ENCODE measurements around the gene MND1. TPM values are rescaled to one million over a fixed set of nuclear protein-coding genes. Genes with fewer than 3 reads are reported as not detected.
A peak's percentile ranks its signal among the peaks of the same experiment; 100 is the strongest.
"Not testable (repeated sequence)": the region's sequence is repeated elsewhere in the genome, so short reads cannot be mapped to it uniquely, and the experiment has no call there.

MND1 gene
- total RNA-seq, 2 experiments from 2014 or later: 29.1 to 31.8 TPM

DNA sequence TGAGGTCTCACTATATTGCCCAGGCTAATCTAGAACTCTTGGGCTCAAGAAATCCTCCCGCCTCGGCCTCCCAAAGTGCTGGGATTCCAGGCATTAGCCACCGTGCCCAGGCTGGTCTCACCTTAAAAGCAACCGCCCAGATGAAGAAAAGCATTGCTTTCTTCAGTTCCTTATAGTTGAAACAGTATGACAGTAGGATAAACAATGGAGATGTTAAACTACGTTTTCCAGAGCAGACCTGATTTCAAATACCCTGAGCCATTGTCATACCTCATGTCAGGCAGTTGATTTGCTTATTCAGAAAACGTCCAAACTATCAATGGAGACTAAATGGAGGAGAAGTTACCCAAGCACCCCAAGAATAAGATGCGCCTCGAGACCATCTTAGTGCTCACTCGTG, 95.3 kb downstream of the MND1 start:
- POLR2A ChIA-PET: interaction anchor here (0.7 to 4.1 kb wide), 3 partner anchors 8 to 82 kb away, joined by 3 to 39 read pairs (median 3); partner anchors contain the start of gene TMEM131L

DNA sequence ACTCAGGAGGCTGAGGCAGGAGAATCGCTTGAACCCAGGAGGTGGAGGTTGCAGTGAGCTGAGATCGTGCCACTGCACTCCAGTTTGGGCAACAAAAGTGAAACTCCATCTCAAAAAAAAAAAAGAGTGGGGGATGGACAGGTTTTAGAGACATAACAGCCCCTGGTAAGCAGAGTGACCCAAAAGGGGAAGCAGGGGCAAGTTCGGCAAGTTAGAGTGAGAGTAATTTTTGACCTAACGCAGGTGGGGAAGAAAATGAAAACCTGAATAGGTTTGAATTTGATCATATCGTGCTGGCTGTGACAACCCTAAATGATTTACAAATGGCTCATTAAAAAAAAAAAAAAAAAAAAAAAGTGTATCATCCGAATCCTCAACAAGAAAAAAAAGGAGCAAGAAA, 96.0 kb downstream of the MND1 start:
- Mint-ChIP-seq H3K27me3 (no peaks in the 10 kb centered on the region), H3K4me3 (peak overlapping the region; percentile 28), H3K9me3 (no peaks in the 10 kb centered on the region), H3K4me1 (peaks cover 35% of the 10 kb centered on the region), H3K27ac (no peak overlapping the region), H3K36me3 (peaks cover 2% of the 10 kb centered on the region)
- POLR2A ChIA-PET: interaction anchor here (0.7 to 4.1 kb wide), 2 partner anchors 14 to 26 kb away, joined by 4 to 39 read pairs; partner anchors contain the start of gene TMEM131L
- ATAC-seq (ENCODE audit: low read depth) (no peak), DNase-seq (no peak)

More for the DNA sequence above, 95.3 kb downstream of the MND1 start:
- no peaks in the 10 kb centered on the region for H3K27me3 Mint-ChIP-seq
- H3K36me3 Mint-ChIP-seq: peaks cover 2% of the 10 kb centered on the region
- peak; percentile 3 for ATAC-seq (ENCODE audit: low read depth)
- DNase-seq: no peak
- peak overlapping the region; percentile 70 for H3K27ac Mint-ChIP-seq
- H3K9me3 Mint-ChIP-seq: no peaks in the 10 kb centered on the region
- peak overlapping the region; percentile 81 for H3K4me3 Mint-ChIP-seq
- H3K4me1 Mint-ChIP-seq: peaks cover 36% of the 10 kb centered on the region

DNA sequence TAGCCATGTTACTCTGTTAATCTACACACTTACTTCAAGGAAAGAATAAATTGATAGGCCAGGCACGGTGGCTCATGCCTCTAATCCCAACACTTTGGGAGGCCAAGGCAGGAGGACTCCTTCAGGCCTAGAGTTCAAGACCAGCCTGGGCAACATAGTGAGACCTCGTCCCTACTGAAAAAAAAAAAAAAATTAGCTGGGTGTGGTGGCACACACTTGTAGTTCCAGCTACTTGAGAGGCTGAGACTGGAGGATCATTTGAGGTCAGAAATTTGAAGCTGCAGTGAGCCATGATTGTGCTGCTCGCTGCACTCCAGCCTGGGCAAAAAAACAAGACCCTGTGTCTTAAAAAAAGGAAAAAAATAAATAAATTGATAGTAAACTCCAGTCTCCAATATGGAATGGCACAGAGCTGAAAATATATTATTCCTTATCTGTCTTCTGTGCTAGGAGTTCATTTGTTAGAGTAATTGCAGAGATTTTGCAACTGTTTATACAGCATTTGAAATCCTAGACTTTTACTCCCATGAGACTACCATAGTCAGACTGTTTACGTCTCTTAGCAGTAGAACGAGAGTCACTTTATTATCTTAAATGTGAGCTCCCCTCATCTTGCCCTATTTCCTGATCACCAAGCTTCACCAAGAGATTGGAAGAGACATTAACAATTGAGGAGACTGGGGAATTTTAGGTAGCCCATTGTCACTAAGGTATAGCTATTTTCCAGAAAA, 102.9 kb downstream of the MND1 start:
- Mint-ChIP-seq H3K27me3 (no peaks in the 10 kb centered on the region), H3K36me3 (no peaks in the 10 kb centered on the region), H3K27ac (no peak overlapping the region), H3K4me1 (peaks cover 22% of the 10 kb centered on the region), H3K9me3 (no peaks in the 10 kb centered on the region), H3K4me3 (no peak overlapping the region)
- POLR2A ChIA-PET: interaction anchor here (0.8 to 3.7 kb wide), 3 partner anchors 8 to 22 kb away, joined by 3 to 32 read pairs (median 3); partner anchors contain the start of gene TMEM131L
- ATAC-seq (ENCODE audit: low read depth) (no peak), DNase-seq (no peak)

DNA sequence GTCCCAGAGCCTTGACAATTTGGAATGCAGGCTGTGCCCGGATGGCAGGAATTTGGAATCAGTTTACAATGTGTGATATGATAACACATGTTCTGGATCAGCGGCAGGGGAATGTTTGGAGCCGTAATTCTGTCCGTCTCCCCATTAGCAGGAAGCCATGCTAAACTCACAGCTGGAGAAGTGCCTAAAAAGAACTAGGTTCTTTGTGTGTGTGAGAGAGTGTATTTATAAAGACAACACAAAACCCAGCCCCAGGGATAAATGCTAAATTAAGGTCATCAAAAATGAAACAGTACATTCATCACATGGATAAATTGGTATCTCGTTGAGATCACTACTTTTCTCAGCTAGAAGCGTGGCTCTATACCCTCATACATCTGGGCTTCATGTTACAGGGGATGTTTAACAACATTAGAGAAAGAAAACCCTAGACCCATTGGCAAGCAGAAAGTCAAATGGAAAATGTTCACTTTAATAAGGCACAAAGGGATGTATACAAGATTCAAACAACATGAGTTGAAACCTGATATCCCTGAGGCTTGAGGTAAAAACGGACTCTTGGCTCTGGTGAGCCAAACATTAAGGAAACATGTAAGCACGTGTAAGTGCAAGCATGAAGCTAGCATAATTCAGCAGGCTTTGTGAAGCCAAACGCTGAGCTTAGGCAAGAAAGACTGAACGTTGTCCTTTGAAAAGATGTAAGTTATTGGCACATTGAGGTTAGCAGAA, 103.7 kb downstream of the MND1 start:
- DNase-seq (no peak), ATAC-seq (ENCODE audit: low read depth) (no peak)
- POLR2A ChIA-PET: interaction anchor here (0.7 to 3.7 kb wide), 4 partner anchors 9 to 41 kb away, joined by 3 to 32 read pairs (median 4); partner anchors contain the start of gene TMEM131L
- no peaks in the 10 kb centered on the region for H3K9me3 Mint-ChIP-seq
- H3K36me3 Mint-ChIP-seq: no peaks in the 10 kb centered on the region
- H3K4me3 Mint-ChIP-seq: no peak overlapping the region
- peaks cover 26% of the 10 kb centered on the region for H3K4me1 Mint-ChIP-seq
- no peaks in the 10 kb centered on the region for H3K27me3 Mint-ChIP-seq
- no peak overlapping the region for H3K27ac Mint-ChIP-seq

DNA sequence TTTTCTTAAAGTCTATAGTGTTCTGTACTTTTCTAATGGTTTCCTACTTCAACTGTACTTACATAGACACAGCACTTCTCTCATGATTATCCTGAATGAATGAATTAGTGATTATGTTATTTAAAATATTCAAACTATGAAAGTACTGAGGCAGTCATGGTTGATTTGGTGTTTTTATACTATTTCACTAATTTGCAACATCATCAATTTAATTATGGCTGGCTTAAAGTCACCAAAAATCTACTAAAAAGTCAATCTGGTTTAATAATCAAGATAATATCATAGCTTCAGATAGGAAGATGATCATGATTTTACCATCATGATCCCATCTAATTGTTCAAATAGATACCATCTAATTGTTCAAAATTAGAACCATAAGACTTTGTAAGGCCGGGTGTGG, 104.8 kb downstream of the MND1 start:
- Mint-ChIP-seq H3K4me1 (peaks cover 27% of the 10 kb centered on the region), H3K9me3 (no peaks in the 10 kb centered on the region), H3K36me3 (no peaks in the 10 kb centered on the region), H3K4me3 (peak overlapping the region; percentile 83), H3K27me3 (no peaks in the 10 kb centered on the region), H3K27ac (peak overlapping the region; percentile 88)
- no peak for DNase-seq
- no peak for ATAC-seq (ENCODE audit: low read depth)
- POLR2A ChIA-PET: interaction anchor here (3.7 kb wide), 1 partner anchor 17 kb away, joined by 32 read pairs; the partner anchor contains the start of gene TMEM131L

DNA sequence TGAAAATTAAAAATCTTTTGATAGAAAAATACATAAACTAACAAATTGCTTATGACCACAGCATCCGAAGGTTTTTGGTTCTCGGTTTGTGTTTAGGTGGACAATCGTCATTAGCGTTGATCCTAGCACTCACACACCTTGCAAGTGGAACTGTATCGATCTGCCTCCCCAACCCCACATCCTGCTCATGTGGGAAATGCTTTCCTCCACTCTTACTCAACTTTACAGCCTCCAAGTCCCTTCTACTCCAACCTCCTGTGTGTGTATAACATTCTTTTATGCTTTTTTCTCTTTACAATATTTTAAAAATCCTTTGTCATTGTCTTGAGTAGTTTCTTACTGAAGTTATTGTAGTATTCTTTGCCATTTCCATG, 106.0 kb downstream of the MND1 start:
- POLR2A ChIA-PET: interaction anchor here (1.0 to 3.7 kb wide), 2 partner anchors 16 to 72 kb away, joined by 3 to 32 read pairs; partner anchors contain the start of gene TMEM131L
- DNase-seq (no peak), ATAC-seq (ENCODE audit: low read depth) (peak; percentile 91)
- no peaks in the 10 kb centered on the region for H3K36me3 Mint-ChIP-seq
- peak overlapping the region; percentile 88 for H3K27ac Mint-ChIP-seq
- H3K9me3 Mint-ChIP-seq: no peaks in the 10 kb centered on the region
- H3K4me3 Mint-ChIP-seq: peak overlapping the region; percentile 83
- no peaks in the 10 kb centered on the region for H3K27me3 Mint-ChIP-seq
- peaks cover 25% of the 10 kb centered on the region for H3K4me1 Mint-ChIP-seq

DNA sequence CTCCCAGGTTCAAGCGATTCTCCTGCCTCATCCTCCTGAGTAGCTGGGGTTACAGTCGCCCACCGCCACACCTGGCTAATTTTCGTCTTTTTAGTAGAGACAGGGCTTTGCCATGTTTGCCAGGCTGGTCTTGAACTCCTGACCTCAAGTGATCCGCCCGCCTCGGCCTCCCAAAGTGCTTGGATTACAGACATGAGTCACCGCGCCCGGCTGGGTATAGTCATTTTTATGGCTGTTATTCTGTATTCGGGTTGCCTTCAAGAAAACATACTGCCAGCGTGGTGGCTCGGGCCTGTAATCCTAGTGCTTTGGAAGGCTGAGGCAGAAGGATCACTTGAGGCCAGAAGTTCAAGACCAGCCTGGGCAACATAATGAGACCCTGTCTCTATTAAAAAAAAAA, 106.7 kb downstream of the MND1 start:
- H3K27me3 Mint-ChIP-seq; H3K4me3 Mint-ChIP-seq; H3K36me3 Mint-ChIP-seq; DNase-seq; ATAC-seq (ENCODE audit: low read depth); H3K9me3 Mint-ChIP-seq: not testable (repeated sequence)
- POLR2A ChIA-PET: interaction anchor here (1.5 kb wide), 1 partner anchor 15 kb away, joined by 11 read pairs; the partner anchor contains the start of gene TMEM131L
- H3K4me1 Mint-ChIP-seq: peaks cover 25% of the 10 kb centered on the region
- H3K27ac Mint-ChIP-seq: peak overlapping the region; percentile 28

DNA sequence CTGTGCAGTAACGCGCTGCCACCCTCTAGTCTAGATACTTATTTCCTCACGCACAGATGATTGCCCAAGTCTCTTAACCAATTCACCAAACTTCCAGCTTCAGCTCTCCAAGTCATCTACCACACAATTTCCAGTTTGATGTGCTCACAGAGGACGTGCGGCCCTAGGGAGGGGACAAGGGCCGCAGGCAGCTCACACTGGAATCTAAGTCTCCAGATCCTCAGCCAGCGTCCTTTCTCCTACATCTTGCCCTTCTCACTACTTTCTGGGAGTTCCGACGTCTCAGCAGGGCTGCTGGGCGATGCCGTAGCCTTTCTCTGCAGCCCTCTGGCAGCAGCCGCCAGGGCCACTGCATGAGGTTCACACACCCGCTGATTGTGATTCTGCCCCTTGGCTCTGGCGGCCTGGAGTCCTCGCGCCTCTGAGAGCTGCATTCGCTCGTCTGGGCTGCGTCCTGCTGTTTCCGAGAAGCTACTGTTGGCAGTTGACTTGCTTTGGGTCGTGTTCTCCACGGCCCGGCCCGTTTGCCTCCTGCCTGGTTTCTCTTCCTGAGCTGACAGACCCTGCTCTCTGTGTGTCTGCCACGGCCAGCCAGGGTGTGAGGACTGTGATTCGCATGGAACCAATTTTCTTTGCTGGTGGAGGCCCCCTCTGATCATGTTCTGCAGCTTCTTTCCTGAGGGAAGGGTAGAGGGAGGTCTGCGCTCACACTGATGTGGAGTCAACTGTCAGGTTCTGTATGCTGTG, 107.6 kb downstream of the MND1 start:
- peak overlapping the region; percentile 71 for H3K27ac Mint-ChIP-seq
- H3K4me1 Mint-ChIP-seq: peaks cover 25% of the 10 kb centered on the region
- ATAC-seq (ENCODE audit: low read depth) (no peak), DNase-seq (no peak)
- POLR2A ChIA-PET: interaction anchor here (1.5 kb wide), 1 partner anchor 14 kb away, joined by 11 read pairs; the partner anchor contains the start of gene TMEM131L
- peak overlapping the region; percentile 26 for H3K4me3 Mint-ChIP-seq
- H3K36me3 Mint-ChIP-seq: no peaks in the 10 kb centered on the region
- H3K9me3 Mint-ChIP-seq: no peaks in the 10 kb centered on the region
- H3K27me3 Mint-ChIP-seq: no peaks in the 10 kb centered on the region

DNA sequence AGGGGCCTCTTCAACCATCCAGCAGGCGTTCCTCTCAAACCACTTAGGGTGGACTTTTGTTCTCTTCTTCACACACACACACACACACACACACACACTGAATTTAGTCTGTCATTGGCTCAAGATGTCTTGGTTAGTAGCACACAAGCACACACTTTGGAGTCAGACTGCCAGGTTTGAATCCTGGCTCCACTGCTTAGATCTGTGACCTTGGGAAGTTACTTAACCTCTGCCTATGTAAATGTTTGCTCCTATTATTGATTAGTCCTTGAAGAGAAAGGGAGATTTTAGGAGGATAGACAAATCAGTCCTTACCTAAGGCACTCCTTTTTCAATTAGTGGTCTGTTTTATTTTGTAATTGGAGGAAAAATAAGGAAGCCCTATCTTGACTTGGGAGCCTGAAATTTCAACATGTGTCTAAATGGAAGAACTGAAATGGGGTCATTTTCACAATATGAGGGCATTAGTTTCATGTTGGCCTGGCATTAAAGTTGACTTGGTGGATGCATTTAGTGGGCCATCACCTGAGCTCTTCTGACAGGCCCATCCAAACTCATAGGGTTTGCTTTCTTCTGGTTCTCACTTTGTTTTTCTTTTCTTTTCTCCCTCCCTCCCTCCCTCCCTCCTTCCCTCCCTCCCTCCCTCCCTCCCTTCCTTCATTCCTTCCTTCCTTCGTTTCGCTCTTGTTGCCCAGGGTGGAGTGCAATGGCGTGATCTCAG, 108.3 kb downstream of the MND1 start:
- Mint-ChIP-seq H3K27me3 (no peaks in the 10 kb centered on the region), H3K4me3 (no peak overlapping the region), H3K4me1 (peaks cover 25% of the 10 kb centered on the region), H3K9me3 (no peaks in the 10 kb centered on the region), H3K36me3 (no peaks in the 10 kb centered on the region), H3K27ac (peak overlapping the region; percentile 2)
- no peak for ATAC-seq (ENCODE audit: low read depth)
- POLR2A ChIA-PET: interaction anchor here (1.0 to 1.5 kb wide), 2 partner anchors 11 to 13 kb away, joined by 3 to 11 read pairs; partner anchors contain the start of gene TMEM131L
- DNase-seq: no peak

DNA sequence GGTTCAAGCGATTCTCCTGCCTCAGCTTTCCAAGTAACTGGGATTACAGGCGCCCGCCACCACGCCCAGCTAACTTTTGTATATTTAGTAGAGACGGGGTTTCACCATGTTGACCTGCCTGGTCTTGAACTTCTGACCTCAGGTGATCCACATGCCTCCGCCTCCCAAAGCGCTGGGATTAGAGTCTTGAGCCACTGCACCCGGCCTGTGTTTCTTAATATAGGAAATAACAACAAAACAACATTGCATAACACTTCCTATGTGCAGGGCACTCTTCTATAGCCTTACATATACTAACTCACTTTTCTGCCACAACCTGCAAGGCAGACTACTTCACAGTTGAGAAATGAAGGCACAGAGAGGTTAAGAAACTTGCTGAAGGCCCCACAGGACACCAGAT, 108.9 kb downstream of the MND1 start:
- ATAC-seq (ENCODE audit: low read depth): no peak
- H3K4me1 Mint-ChIP-seq: peaks cover 24% of the 10 kb centered on the region

DNA sequence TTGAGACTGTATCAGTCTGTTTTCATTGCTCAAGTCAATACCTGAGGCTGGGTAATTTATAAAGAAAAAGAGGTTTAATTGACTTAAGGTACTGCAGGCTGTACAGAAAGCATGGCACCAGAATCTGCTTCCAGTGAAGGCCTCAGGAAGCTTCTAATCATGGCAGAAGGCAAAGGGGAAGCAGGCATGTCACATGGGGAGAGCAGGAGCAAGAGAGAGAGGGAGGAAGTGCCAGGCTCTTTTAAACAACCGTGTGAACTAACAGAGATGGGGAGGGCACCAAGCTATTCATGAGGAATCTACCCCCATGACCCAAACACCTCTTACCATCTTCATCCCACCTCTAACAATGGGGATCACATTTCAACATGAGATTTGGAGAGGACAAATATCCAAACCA, 114.5 kb downstream of the MND1 start:
- no peak overlapping the region for H3K27ac Mint-ChIP-seq
- POLR2A ChIA-PET: no interaction called here

More for the DNA sequence above, 108.9 kb downstream of the MND1 start:
- Mint-ChIP-seq H3K27me3 (no peaks in the 10 kb centered on the region), H3K36me3 (peaks cover under 1% of the 10 kb centered on the region), H3K9me3 (no peaks in the 10 kb centered on the region), H3K4me3 (no peak overlapping the region), H3K27ac (no peak overlapping the region)
- no peak for DNase-seq
- POLR2A ChIA-PET: interaction anchor here (1.0 kb wide), 1 partner anchor 12 kb away, joined by 3 read pairs; no protein-coding TSS in a partner anchor

DNA sequence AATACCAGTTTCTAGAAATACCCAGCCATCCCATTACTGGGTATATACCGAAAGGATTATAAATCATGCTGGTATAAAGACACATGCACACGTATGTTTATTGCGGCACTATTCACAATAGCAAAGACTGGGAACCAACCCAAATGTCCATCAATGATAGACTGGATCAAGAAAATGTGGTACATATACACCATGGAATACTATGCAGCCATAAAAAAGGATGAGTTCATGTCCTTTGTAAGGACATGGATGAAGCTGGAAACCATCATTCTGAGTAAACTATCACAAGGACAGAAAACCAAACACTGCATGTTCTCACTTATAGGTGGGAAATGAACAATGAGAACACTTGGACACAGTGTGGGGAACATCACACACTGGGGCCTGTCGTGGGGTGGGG, 117.1 kb downstream of the MND1 start:
- ATAC-seq (ENCODE audit: low read depth); H3K4me3 Mint-ChIP-seq; H3K9me3 Mint-ChIP-seq; H3K36me3 Mint-ChIP-seq; DNase-seq; H3K27ac Mint-ChIP-seq; H3K27me3 Mint-ChIP-seq; POLR2A ChIA-PET: not testable (repeated sequence)
- H3K4me1 Mint-ChIP-seq: peaks cover 17% of the 10 kb centered on the region

More for the DNA sequence above, 114.5 kb downstream of the MND1 start:
- Mint-ChIP-seq H3K27me3 (no peaks in the 10 kb centered on the region), H3K4me3 (no peak overlapping the region), H3K36me3 (peaks cover 3% of the 10 kb centered on the region), H3K9me3 (no peaks in the 10 kb centered on the region), H3K4me1 (peaks cover 4% of the 10 kb centered on the region)
- no peak for ATAC-seq (ENCODE audit: low read depth)
- no peak for DNase-seq

All from activated naive CD8-positive, alpha-beta T cell treated with anti-CD3 and anti-CD28 coated beads, Interleukin-2, amount 10 ng/mL, durations not matched to agents 7 days and 5 days (primary cell).